GM18507 (cell line): ENCODE results near the gene RBL1.
"Not testable (repeated sequence)": the region's sequence is repeated elsewhere in the genome, so short reads cannot be mapped to it uniquely, and the experiment has no call there.

Experiments
- DNase-seq: peaks from one replicate; pipeline ENCODE4 v3.0.0; 2011; ENCODE audit warnings: low read depth; ENCODE audit not compliant: insufficient read length; ENCODE audit errors: extremely low spot score
- FAIRE-seq: peaks from 2 replicates; lab custom pipeline; 2011; peaks lifted over from hg19 to GRCh38; lab: Jason Lieb, UNC

RBL1 gene, protein sequence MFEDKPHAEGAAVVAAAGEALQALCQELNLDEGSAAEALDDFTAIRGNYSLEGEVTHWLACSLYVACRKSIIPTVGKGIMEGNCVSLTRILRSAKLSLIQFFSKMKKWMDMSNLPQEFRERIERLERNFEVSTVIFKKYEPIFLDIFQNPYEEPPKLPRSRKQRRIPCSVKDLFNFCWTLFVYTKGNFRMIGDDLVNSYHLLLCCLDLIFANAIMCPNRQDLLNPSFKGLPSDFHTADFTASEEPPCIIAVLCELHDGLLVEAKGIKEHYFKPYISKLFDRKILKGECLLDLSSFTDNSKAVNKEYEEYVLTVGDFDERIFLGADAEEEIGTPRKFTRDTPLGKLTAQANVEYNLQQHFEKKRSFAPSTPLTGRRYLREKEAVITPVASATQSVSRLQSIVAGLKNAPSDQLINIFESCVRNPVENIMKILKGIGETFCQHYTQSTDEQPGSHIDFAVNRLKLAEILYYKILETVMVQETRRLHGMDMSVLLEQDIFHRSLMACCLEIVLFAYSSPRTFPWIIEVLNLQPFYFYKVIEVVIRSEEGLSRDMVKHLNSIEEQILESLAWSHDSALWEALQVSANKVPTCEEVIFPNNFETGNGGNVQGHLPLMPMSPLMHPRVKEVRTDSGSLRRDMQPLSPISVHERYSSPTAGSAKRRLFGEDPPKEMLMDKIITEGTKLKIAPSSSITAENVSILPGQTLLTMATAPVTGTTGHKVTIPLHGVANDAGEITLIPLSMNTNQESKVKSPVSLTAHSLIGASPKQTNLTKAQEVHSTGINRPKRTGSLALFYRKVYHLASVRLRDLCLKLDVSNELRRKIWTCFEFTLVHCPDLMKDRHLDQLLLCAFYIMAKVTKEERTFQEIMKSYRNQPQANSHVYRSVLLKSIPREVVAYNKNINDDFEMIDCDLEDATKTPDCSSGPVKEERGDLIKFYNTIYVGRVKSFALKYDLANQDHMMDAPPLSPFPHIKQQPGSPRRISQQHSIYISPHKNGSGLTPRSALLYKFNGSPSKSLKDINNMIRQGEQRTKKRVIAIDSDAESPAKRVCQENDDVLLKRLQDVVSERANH

DNA sequence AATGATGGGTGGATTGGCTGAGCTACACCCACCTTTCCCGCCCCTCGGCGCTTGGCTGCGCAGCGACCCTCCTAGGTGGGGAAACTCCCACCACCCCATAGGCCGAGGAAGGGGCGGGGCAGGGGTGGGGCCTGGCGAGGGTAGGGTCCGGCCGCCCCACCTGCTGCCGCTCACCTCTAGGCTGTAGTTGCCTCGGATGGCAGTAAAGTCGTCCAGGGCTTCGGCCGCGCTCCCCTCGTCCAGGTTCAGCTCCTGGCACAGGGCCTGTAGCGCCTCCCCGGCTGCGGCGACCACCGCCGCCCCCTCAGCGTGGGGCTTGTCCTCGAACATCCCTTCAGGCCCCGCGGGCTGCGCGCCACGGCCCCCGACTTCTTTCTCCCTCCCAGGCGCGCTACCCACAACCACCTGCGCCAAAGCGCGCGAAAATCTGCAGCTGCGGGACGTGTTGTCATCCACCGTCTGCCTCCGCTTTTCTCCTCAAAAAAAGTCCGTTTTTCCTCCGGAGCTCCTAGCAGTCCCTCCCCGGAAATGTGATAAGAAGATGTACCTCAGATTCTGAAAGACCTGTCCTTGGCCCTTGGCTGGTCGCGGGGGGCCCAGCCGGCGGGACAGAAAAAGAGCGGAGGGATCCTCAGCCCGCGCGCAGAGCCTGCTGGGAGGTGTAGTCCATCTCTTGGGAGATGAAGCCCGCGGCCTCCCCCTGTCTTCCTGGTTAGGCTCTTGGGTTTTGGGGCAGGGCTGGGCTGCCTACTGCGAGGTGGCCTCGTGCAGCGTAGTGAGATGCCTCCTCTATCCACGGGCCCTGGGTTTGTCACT is at the start of gene RBL1:
RBL1 (minus strand) TSS at position 399 of the 816 bp plus-strand sequence; CDS start at position 330, 69 bp downstream.
- FAIRE-seq (peak; percentile 76), DNase-seq (peak; percentile 74)

DNA sequence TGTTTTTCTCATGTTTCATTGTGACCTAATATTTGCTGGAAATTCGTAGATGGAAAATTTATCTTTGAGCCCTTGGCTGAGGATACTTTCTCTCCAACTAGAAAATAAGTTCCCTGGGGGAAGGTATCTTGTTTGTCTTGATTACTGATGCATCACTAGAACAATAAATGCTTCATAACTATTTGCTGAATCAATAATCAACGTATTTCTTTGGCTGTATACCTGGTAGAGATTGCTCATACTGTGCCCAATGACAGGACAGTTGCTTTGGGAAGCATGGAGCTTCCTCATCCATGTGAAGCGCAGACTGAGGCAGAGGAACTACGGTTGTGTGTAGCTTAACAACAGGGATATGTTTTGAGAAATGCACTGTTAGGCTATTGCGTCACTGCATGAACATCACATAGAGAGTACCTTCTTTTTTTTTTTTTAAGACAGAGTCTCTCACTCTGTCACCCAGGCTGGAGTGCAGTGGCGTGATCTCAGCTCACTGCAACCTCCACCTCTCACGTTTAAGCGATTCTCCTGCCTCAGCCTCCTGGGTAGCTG is 49.1 kb upstream of the RBL1 start:
- no peak for FAIRE-seq
- DNase-seq: no peak

DNA sequence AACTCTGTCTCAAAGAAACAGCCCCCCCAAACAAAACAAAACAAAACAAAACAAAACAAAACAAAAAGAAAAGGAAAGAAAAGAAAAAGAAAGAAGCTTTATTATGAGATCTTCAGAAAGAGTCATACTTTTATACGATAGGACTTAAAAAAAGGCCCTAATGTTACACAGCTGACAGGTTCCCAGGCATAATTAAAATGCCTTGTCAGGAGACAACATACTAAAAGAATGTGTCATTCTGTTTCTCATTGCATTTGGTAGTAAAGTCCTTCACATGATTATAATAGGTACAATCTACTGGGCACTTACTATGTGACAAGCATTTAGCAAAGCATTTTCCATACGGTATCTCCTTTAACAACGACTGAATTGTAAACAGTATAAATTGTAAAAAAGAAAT is 46.9 kb upstream of the RBL1 start:
- FAIRE-seq (no peak), DNase-seq (no peak)

- FAIRE-seq: no peak
Observed at GRCh38 chr20:37137547-37137946, 41.8 kb upstream of the RBL1 start.

GRCh38 chr20:37133952-37134351 is 38.2 kb upstream of the RBL1 start:
- no peak for DNase-seq
- no peak for FAIRE-seq

More at GRCh38 chr20:37137547-37137946, 41.8 kb upstream of the RBL1 start:
- no peak for DNase-seq

DNA sequence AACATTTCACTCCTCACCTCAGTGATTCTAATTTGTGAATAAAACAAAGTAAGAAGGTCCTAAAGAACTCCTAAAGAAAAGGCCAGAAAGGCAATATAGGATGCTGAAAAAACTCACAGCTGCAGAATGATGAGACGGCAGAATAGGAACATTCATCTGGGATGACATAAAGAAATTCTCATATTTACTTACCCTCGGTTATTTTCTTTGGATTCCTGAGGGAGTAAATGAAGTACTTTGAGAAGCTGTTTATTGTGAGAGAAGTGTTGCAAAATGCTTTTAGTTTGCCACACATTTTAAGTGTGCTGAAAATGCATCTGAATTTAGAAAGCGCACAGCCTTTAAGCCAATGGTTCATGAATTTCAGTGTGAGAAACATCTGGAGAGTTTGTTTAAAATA is 35.7 kb upstream of the RBL1 start:
- DNase-seq: no peak
- FAIRE-seq: no peak

DNA sequence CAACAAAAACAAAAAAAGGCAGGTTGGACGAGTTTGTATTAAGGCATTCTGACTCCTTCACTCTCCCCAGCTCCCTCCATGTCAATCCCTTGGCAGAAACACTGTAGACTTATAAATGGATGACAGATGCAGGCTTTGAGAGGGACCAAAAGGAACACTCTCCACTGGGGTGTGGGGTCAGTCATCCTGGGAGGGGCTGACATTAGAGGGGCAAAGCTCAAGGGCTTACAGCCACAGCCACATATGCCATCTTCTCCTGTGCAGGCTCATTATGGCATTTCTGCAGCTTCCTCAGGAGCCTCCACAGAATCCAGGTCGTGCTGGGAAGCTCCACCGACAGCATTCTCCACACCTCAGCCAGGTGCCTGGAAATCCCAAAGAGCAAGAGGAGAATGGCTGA is 33.0 kb upstream of the RBL1 start:
- no peak for DNase-seq
- no peak for FAIRE-seq

GRCh38 chr20:37126290-37126689 is 30.5 kb upstream of the RBL1 start:
- not testable (repeated sequence) for FAIRE-seq, DNase-seq

DNA sequence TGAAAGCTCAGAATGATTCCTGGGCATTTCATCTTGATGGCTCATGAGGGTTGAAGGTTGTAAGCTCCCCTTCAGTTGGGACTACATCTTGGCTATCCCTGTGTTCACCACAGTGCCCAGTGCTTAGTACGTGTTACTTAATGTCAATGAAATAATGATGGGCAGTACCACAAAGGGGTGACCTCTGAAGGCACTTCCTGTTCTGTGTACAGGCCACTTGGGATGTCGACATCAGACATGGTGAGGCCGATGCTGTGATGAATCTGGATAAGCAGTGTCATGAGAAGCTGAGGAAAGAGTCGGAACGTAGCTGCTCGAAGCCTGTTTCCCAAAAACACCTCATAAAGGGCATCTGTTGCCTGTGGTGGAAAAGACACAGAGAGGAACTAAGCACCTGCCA is 27.6 kb upstream of the RBL1 start:
- FAIRE-seq: no peak
- DNase-seq: no peak

GRCh38 chr20:37120497-37120896 is 24.7 kb upstream of the RBL1 start:
- FAIRE-seq (no peak), DNase-seq (no peak)

GRCh38 chr20:37119356-37120036 is 23.7 kb upstream of the RBL1 start:
- DNase-seq: no peak
- FAIRE-seq: no peak

DNA sequence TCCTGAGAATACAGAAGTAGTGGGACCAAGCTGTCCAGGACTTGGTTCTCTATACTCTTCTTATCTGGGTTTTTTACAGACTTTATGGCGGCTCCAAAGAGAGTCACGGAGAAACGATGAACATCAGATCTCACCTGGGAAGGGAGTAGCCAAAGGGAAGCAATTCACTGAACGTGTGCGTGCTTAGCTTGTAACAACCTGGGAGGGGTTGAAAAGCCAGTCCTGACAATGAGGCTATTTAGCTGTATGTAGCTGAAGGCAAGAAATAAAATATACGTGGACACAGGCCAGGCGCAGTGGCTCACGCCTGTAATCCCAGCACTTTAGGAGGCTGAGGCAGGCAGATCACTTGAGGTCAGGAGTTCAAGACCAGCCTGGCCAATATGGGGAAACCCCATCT is 18.2 kb upstream of the RBL1 start:
- DNase-seq (no peak), FAIRE-seq (no peak)

- FAIRE-seq: no peak
- no peak for DNase-seq
Observed at GRCh38 chr20:37111926-37112455, 16.2 kb upstream of the RBL1 start.

- no peak for DNase-seq
- FAIRE-seq: no peak
Observed at GRCh38 chr20:37108676-37109075, 12.9 kb upstream of the RBL1 start.

GRCh38 chr20:37102571-37102970 is 6.8 kb upstream of the RBL1 start:
- FAIRE-seq (no peak), DNase-seq (no peak)

- no peak for FAIRE-seq
- DNase-seq: no peak
Observed at GRCh38 chr20:37096415-37097041, 731 bp upstream of the RBL1 start.

- FAIRE-seq (peak; percentile 35), DNase-seq (no peak)
Observed at GRCh38 chr20:37095108-37095598, 644 bp downstream of the RBL1 start.

GRCh38 chr20:37090407-37090806 is 5.4 kb downstream of the RBL1 start:
- DNase-seq (no peak), FAIRE-seq (no peak)
